OCI-LY1 (cell line): ENCODE data around the gene TLCD3B.

Experiments
- H2AFZ ChIP-seq: fragments of 200-600 bp; sonication (generic), shearing (Covaris generic); 2 replicates; pipeline ENCODE4 v1.6.0; 2014; ENCODE audit warnings: antibody characterized with exemption, mild to moderate bottlenecking, low read length
- H3F3A ChIP-seq: fragments of 200-600 bp; sonication (generic), shearing (Covaris generic); 2 replicates; pipeline ENCODE4 v1.6.0; 2014; ENCODE audit warnings: mild to moderate bottlenecking, antibody characterized with exemption, low read length, moderate library complexity; ENCODE audit not compliant: insufficient read depth
- H3K27ac ChIP-seq: fragments of 200-600 bp; sonication (generic); 2 replicates; pipeline ENCODE4 v1.5.1; 2014; ENCODE audit warnings: low read length, mixed run types, mild to moderate bottlenecking, low read depth; ENCODE audit not compliant: poor library complexity, severe bottlenecking
- H3K27me3 ChIP-seq: fragments of 200-600 bp; sonication (generic); 2 replicates; pipeline ENCODE4 v1.6.0; 2014; ENCODE audit warnings: antibody characterized with exemption, mild to moderate bottlenecking, low read length, moderate library complexity; ENCODE audit not compliant: insufficient read depth
- H3K36me3 ChIP-seq: fragments of 200-600 bp; sonication (generic); 2 replicates; pipeline ENCODE4 v1.6.1; 2014; ENCODE audit warnings: mild to moderate bottlenecking, antibody characterized with exemption, low read length, moderate library complexity, mixed read lengths; ENCODE audit not compliant: insufficient read depth
- H3K4me1 ChIP-seq: fragments of 200-600 bp; sonication (generic); 2 replicates; pipeline ENCODE4 v1.5.1; 2014; ENCODE audit warnings: mild to moderate bottlenecking, low read length, moderate library complexity; ENCODE audit not compliant: insufficient read depth, severe bottlenecking
- H3K4me2 ChIP-seq: fragments of 200-600 bp; sonication (generic), shearing (Covaris generic); 2 replicates; pipeline ENCODE4 v1.6.1; 2014; ENCODE audit warnings: low read length
- H3K4me3 ChIP-seq: fragments of 200-600 bp; sonication (generic); 2 replicates; pipeline ENCODE4 v1.5.1; 2014; ENCODE audit warnings: low read length, low read depth, mild to moderate bottlenecking, mixed read lengths; ENCODE audit not compliant: poor library complexity, severe bottlenecking
- H3K79me2 ChIP-seq: fragments of 200-600 bp; shearing (Covaris generic); 2 replicates; pipeline ENCODE4 v1.6.1; 2016; ENCODE audit warnings: mixed run types, low read length, mixed read lengths; ENCODE audit not compliant: insufficient read depth
- H3K9ac ChIP-seq: fragments of 200-600 bp; sonication (generic), shearing (Covaris generic); 2 replicates; pipeline ENCODE4 v1.6.1; 2014; ENCODE audit warnings: mild to moderate bottlenecking, low read length, mixed read lengths
- H3K9me2 ChIP-seq: fragments of 200-600 bp; sonication (generic), shearing (Covaris generic); 2 replicates; pipeline ENCODE4 v1.6.1; 2014; ENCODE audit warnings: low read depth, mild to moderate bottlenecking, low read length, mixed read lengths
- H3K9me3 ChIP-seq: fragments of 200-600 bp; shearing (Covaris generic); 2 replicates; pipeline ENCODE4 v1.6.1; 2014; ENCODE audit warnings: low read length, mixed read lengths
- H4K20me1 ChIP-seq: fragments of 200-600 bp; sonication (generic), shearing (Covaris generic); 2 replicates; pipeline ENCODE4 v1.6.0; 2016; ENCODE audit warnings: mild to moderate bottlenecking, low read length; ENCODE audit not compliant: insufficient read depth
- EZH2 ChIP-seq: fragments of 200-600 bp; sonication (generic), shearing (Covaris generic); IDR thresholded peaks from 2 replicates; pipeline ENCODE4 v1.8.0; 2017; ENCODE audit warnings: borderline replicate concordance, mixed run types, mild to moderate bottlenecking, antibody characterized with exemption, low read length, moderate library complexity, mixed read lengths
- TF ChIP-seq, protein P1 (sequence below): fragments of 200-600 bp; sonication (generic), shearing (Covaris generic); IDR thresholded peaks from 2 replicates; pipeline ENCODE4 v1.5.1; 2017; ENCODE audit warnings: mild to moderate bottlenecking, antibody characterized with exemption, low read length, moderate library complexity, mixed read lengths

The TLCD3B gene

DNA sequence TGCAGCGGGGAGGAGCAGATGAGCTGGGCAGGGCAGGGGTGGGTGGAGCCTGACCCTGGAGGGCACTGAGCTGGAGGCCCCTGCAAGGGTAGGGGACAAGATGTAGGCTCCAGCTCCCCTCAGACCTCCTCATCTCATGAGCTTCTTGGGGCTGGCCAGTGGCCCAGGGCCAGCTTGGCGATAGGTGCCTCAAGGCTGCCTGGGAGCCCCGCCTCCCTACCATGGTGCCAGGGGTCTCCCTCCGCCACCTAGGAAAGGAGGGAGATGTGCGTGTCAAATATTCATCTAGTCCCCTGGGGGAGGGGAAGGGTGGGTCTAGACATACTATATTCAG, 39.5 kb downstream of the TLCD3B start:
- TF ChIP-seq, protein P1, sequence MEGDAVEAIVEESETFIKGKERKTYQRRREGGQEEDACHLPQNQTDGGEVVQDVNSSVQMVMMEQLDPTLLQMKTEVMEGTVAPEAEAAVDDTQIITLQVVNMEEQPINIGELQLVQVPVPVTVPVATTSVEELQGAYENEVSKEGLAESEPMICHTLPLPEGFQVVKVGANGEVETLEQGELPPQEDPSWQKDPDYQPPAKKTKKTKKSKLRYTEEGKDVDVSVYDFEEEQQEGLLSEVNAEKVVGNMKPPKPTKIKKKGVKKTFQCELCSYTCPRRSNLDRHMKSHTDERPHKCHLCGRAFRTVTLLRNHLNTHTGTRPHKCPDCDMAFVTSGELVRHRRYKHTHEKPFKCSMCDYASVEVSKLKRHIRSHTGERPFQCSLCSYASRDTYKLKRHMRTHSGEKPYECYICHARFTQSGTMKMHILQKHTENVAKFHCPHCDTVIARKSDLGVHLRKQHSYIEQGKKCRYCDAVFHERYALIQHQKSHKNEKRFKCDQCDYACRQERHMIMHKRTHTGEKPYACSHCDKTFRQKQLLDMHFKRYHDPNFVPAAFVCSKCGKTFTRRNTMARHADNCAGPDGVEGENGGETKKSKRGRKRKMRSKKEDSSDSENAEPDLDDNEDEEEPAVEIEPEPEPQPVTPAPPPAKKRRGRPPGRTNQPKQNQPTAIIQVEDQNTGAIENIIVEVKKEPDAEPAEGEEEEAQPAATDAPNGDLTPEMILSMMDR = no peak
- TF ChIP-seq EZH2 = no peak
- H3K27me3 ChIP-seq = no peaks in the 10 kb centered on the region
- H3K79me2 ChIP-seq = no peaks in the 10 kb centered on the region
- H3K9me2 ChIP-seq = no peaks in the 10 kb centered on the region
- H3K36me3 ChIP-seq = peaks cover 68% of the 10 kb centered on the region
- H3K4me2 ChIP-seq = no peak overlapping the region
- no peak overlapping the region for H2AFZ ChIP-seq
- H3K9ac ChIP-seq = no peak overlapping the region
- H3K9me3 ChIP-seq = no peaks in the 10 kb centered on the region
- H3K4me1 ChIP-seq = peaks cover 19% of the 10 kb centered on the region
- H4K20me1 ChIP-seq = no peaks in the 10 kb centered on the region
- no peaks in the 10 kb centered on the region for H3F3A ChIP-seq
- H3K27ac ChIP-seq = no peak overlapping the region
- H3K4me3 ChIP-seq = no peak overlapping the region

DNA sequence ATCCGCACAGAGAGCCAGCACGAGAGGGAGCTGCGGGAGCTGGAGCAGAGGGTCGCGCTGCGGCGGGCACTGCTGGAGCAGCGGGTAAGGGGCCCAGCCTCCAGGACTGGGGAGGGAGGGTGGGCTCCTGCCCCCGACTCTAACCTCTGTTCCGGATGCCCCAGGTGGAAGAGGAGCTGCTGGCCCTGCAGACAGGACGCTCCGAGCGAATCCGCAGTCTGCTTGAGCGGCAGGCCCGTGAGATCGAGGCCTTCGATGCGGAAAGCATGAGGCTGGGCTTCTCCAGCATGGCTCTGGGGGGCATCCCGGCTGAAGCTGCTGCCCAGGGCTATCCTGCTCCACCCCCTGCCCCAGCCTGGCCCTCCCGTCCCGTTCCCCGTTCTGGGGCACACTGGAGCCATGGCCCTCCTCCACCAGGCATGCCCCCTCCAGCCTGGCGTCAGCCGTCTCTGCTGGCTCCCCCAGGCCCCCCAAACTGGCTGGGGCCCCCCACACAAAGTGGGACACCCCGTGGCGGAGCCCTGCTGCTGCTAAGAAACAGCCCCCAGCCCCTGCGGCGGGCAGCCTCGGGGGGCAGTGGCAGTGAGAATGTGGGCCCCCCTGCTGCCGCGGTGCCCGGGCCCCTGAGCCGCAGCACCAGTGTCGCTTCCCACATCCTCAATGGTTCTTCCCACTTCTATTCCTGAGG, 40.0 kb downstream of the TLCD3B start:
- Histone ChIP-seq H3F3A (no peaks in the 10 kb centered on the region), H3K4me1 (peaks cover 19% of the 10 kb centered on the region), H3K27ac (no peak overlapping the region), H3K27me3 (no peaks in the 10 kb centered on the region), H3K9ac (no peak overlapping the region), H2AFZ (no peak overlapping the region), H4K20me1 (no peaks in the 10 kb centered on the region), H3K4me2 (no peak overlapping the region), H3K4me3 (no peak overlapping the region), H3K79me2 (no peaks in the 10 kb centered on the region), H3K36me3 (peaks cover 73% of the 10 kb centered on the region), H3K9me2 (no peaks in the 10 kb centered on the region), H3K9me3 (no peaks in the 10 kb centered on the region)
- TF ChIP-seq EZH2 = no peak
- TF ChIP-seq, protein P1 = no peak

DNA sequence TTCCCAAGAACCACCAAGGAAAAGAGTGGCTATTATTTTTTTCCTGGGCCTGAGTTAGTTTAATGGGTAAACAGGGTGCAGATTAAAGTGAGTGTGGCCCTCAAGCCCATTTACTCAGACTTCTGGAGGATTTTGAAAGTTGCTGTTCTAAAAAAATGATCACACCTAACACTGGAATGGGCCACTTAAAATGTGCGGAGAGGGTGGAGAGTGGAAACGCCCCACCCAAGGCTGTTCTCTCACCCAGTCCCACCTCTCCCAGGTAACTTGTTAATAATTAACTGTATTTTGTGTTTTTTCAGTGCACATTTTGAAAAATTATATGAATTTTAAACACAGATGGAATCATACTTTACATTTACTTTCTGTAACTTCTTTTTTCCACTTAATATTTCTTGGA, 41.0 kb downstream of the TLCD3B start:
- H4K20me1 ChIP-seq = no peaks in the 10 kb centered on the region
- no peak overlapping the region for H3K4me3 ChIP-seq
- H3K79me2 ChIP-seq = no peaks in the 10 kb centered on the region
- peaks cover 83% of the 10 kb centered on the region for H3K36me3 ChIP-seq
- H3K9me3 ChIP-seq = no peaks in the 10 kb centered on the region
- no peaks in the 10 kb centered on the region for H3K9me2 ChIP-seq
- no peaks in the 10 kb centered on the region for H3K27me3 ChIP-seq
- peaks cover 13% of the 10 kb centered on the region for H3K4me1 ChIP-seq
- H3K27ac ChIP-seq = no peak overlapping the region
- H2AFZ ChIP-seq = no peak overlapping the region
- no peak overlapping the region for H3K9ac ChIP-seq
- H3F3A ChIP-seq = no peaks in the 10 kb centered on the region
- no peak overlapping the region for H3K4me2 ChIP-seq
- TF ChIP-seq EZH2 = no peak
- TF ChIP-seq, protein P1 = no peak
